Inflammatory macrophage (primary cell): Measurements from ENCODE around the gene TLR7.

ENCODE experiments used
- DNase-seq, 2 donors: peaks; one replicate each; pipeline ENCODE4 v3.0.0-alpha.2; 2020 to 2022
- total RNA-seq, 18 experiments: gene quantifications; one replicate each; lab custom pipeline; 2026; ENCODE audit warnings: mixed read lengths in 6 of 18, inconsistent platforms in 2 of 18; lab: John Stamatoyannopoulos, UW

TLR7 gene
- 5.5 to 56.9 (median 17.3) reads per million in 18 experiments for total RNA-seq

DNA sequence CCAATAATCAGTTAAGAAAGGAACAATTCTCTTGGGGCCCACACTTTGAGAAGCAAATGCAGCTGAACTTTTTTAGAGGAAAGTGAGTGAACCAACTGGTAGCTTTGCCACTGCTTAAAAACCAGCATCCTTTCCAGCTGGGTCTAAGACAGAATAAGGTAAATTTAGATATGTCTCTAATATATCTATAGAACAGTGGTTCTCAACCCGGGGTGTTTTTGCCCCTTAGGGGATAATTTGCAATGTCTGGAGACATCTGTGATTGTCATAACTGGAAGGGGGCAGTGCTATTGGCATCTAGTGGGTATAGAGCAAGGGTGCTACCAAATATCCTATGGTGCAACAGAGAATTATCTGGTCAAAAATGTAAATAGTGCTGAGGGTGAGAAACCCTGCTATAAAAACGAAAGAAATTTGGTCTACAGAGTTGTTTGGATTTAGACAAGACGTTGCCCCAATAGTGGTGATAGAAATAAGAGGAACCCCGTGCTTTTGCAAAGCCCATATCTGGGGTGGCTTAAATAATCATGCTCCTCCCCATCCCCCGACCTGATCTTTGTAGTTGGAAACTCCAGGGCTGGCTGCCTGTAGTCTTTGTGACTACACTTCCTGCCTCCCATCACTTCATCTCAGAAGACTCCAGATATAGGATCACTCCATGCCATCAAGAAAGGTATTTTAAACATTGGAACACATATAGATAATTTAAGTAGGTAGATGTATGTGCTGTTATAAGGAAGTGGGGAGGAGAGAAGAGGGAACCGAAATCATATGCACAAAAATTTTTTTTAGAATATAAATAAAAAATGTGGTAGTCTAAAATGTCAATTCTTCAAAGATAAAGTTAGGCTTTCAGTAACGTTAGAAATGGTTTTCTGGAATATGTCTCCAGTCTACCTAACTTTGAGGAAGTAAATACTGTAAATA, at the start of gene TLR7:
TLR7 (plus strand) TSS at position 622 of the 927 bp plus-strand sequence. CDS start 507 bp downstream, outside the sequence.
- peak; percentile 5 to 43 for DNase-seq

DNA sequence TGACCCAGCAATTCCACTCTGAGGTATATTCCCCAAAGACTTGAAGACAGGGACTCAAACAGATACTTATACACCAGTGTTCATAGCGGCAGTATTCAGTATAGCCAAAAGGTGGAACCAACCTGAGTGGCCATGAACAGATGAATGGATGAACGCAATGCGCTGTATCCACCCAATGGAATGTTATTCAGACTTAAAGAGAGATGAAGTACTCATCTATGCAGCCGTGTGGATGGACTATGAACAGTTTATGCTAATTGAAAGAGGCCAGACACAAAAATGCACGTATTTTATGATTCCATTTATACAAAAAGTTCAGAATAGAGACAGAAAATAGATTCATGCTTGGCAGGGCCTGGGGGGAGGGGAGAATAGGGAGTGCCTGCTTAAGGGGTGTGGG, 49.3 kb upstream of the TLR7 start:
- DNase-seq: no peak

DNA sequence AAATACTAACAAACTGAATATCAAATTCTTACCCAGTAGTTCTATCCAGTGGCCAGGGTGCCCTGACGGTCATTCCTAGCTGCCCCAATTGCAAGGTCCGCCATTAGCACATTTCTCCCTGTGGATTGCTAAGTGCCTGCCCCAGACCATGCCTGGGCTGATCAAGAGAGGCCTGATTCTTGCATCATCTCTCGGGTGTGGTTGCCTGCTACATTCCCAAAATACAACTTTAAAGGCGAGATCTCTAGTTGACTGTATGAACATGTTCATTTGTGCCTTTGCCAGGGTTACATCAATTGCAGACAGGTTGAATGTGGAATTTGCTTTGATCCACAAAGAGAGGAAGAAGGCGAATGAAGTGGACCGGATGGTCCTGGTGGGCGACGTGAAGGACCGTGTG, 47.6 kb upstream of the TLR7 start:
- DNase-seq: no peak

DNA sequence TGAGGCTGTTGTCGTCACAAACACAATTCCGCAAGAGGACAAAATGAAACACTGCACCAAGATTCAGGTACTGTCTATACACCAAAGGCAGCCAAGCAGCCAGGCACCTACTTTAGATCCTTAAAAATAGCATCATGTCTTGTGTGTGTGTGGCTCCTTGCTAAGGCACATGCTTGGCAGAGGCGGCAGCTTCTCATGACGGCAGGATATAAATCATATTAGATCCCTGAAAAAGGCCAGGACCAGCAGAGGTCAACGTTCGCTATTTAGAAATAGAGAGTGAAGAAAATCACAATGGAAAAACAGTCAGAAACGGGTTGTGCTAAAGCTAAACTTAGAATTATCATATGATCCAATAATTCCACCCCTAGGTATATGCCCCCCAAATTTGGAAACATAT, 46.1 kb upstream of the TLR7 start:
- DNase-seq: no peak

DNA sequence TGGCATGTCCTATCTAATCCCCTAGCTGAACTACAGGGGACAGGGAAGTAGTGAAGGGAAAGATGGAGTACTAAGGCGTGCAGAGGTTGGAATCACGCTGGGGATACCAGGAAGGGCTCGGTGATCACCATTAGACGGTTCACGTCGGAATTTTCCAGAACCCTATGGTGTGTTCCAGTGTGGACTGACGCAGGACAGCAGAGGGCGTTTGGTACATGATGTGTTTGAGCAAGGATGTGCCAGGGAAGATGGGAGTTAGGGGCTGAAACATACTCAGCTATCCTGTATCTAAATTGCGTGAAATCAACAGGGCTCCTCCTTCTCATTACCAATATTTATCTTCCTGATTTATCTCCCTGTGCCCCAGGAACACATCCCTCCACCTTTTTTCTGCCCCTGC, 41.9 kb upstream of the TLR7 start:
- no peak for DNase-seq

DNA sequence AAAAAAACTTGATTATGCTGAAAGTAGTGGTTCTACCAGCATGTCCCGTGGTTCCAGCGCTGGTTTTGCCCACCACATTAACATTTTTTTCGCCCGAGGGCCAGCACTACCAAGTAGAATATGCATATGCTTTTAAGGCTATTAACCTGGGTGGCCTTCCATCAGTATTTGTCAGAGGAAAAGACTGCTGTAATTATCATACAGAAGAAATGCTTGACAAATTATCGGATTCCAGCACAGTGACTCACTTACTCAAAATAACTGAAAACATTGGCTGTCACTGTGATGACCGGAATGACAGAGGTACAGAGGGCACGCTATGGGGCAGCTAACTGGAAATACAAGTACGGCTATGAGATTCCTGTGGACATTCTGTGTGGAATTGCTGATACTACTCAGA, 41.1 kb upstream of the TLR7 start:
- DNase-seq: no peak

DNA sequence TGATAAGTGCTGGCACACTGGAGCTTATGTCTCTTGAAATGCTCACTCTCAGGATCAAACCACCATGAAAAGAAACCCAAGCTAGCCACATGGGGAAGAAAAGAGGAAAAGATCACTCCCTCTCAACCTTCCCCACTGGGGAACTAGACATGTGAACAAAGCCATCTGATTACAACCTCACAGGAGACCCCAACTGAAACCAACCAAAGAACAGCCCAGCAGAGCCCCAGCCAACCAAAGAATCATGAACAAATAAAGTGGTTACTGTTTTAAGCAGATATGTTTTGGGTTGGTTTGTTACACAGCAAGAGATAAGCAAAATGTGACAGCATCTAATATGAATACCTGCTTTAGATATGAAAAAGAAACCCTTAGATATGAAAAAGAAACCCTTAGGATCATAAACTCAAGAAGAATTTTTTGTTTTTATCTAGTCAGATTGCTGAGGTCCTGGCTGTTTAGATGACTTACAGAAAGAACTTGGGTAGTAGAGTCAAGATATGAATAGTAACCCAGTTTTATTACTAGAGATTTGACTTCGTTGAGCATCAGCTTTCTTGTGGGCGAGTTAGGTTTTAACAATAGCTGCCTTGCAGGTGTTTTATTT, 23.7 kb upstream of the TLR7 start:
- DNase-seq: no peak

DNA sequence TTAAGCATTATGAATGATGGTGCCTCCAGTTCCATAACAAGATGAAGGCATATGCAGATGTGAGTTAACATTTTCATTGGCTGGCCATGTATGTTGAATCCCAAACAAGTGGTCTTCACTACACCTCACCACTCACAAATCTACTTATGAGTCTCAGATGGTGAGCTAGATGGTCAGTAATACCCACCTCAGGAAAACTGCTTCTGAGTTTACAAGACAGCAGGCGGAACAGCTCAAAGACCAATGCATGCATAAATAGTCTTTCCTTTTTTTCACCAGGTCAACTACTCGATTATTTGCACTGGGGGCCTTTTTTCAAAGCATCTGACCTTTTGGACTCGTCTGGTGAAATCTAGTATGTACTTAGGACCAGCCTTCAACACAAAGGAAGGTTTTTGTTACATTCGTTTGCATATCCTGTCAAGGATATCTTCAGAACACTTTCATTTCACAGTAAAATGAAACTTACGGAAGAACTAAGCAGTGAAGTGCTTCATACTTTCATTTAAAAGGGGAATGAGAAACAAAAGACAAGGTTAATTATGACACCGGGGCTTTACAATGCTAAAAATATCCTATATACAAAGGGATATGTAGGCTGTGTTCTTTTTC, 23.1 kb upstream of the TLR7 start:
- no peak for DNase-seq

DNA sequence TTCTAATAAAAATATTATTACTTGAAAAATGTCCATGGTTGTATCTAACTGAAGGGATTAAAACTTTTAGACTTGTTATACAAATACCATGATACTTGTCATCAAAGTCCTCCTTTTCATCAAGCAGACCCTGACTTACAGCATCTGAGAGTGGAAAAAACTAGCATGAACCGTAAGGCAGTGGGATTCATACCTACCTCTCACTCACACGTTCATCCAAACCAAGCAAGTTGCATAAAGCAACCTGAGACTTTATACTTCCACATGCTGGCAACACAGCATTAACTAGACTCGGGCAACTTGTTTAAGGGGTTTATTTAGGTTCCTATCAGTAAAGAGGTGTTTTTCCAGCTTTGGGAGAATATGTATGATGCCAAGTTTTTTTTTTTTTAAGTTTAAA, 22.6 kb upstream of the TLR7 start:
- DNase-seq: no peak

DNA sequence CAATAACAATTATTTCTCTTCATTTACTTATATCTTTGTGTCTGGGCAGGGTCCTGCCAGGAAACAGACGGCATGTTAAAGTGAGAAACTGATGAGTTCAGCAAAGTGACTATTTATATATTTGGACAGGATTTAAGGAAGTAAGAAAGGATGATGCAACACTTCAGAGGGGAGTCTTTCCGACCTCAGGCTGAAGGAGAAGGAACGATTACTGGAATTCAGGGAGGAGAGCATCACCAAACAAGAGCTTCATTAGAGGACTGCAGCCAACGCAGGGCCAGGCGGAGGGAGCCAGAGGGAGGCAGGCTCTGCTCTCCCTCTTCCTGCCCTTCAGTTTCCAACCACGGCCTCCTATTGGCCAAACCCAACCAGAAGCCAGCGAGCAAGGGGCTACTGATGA, 1.5 kb upstream of the TLR7 start:
- peak; percentile 34 to 42 for DNase-seq

DNA sequence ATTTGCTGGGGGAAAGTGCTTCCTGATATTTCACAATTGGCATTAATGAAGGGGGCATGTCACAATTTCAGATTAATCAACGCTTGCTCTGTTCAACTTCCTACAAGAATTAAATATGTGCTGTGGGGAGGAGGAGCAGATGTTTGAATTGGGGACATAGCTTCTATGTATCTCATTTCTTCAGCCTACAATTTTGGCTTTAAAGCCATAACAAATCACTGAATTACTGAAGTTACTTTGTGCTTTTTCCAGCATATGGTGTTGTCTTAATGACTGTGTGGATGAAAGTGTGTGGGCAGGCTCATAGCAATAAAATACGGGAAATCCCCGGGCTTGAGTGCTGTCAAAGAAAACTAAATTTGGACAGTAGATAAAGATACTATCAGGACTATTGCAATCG, 813 bp downstream of the TLR7 start:
- DNase-seq: peak; percentile 19 to 31

DNA sequence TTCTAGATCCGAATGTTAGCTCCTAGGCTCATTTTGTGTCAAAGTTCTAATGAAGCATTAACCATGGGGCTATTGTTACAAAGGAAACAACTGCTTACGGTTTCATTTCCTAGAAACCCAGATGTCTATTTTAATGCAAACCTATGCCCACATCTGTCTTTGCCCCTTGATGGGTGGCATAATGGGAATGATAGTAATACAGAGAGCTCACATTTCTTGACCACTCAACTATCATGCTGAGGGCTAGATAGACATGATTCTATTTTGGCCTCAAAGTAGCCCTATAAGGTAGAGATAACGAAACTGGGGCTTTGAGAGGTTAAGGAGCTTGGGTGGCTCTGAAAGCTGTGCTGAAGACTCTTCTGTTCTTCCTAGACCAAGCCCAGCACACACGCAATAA, 1.9 kb downstream of the TLR7 start:
- no peak for DNase-seq

DNA sequence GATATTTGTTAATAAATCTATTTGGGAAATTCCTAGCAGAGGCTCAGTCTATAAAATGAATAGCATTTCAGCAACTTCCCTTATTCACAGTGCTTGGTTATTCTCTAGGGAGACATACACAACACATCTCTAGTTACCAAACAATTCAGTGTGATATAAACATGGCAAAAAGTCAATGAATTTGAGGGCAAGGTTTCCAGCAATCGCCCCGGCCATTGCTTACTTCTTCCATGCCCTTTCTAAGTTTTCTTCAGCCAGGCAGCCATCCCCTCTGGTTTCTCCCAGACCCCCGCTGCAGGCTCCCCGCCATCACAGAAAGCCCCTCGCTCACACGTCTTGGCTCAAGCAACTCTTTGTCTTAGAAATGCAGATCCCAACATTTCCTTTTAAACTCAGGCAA, 4.4 kb downstream of the TLR7 start:
- DNase-seq: peak in 1 of 2 donors; percentile 2

DNA sequence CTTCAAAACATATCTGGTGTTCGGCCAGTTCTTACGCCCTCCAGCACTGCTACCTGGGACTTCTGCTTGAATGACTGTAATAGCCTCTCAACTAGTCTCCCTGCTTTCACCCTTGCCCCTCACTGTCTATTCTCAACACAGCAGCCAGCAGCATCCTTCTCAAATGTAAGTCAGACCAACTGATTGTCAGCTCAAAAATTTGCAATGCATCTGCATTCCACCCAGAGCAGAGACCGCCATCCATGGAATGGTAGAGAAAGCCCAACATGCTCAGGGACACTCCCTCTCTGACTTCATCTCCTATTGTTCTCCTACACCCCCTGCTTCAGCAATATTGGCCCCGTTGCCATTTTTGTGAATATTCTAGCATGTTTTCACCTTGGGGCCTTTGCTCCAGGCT, 5.9 kb downstream of the TLR7 start:
- no peak for DNase-seq

DNA sequence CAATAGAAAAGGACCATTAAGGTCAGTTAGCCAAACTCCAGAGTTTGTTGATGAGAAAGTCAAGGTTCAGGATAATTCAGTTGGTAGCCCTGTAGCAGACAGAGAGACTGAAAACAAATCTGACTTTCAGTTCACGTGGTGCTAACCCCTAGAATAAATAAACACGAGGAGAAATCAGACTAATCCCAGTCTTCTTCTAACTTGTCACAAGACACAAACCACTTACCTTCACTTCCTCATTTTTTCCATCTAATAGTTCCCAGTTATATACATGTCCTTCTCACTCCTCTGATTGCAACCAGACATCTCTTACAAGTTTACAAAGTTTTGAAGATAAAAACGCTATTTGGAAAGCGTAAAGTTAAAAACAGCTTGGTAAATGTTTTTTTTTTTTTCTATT, 7.7 kb downstream of the TLR7 start:
- peak; percentile 20 to 48 for DNase-seq

DNA sequence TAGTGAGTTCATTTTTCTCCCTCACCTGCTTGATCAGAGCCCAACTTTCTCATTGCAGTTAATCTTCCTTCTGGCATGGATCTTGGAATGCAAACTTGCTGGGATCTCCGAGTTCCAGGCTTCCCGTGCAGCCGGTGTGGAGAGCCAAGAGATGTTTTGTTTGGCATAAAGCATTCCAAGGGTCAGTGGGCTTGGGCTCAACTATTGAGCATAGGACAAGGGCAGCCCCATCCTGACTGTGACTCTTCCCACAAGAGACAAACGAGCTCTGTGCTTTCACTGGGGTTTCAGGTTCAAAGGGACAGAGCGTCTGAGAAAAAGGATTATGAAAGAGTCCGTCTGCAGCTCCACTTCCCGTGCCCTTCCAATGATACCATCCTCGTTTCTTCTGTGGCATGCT, 10.5 kb downstream of the TLR7 start:
- peak in 1 of 2 donors; percentile 3 for DNase-seq

DNA sequence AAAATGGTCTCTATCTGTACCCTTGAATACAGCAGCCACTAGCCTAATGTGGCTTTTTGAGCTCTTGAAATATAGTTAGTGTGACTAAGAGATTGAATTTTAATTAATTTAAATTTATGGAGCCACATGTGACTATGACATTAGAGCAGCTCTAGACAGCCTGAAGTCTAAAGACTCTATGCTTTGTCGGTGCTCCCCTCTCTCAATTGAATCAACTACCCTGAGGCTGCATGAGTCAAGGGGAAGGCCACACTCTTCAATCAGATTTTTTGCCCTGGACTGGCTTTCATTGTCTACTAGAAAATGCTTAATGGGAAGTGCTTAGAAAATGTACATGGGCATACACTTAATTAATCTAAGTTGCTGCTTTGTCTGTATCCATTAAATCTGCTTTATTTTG, 11.7 kb downstream of the TLR7 start:
- no peak for DNase-seq

DNA sequence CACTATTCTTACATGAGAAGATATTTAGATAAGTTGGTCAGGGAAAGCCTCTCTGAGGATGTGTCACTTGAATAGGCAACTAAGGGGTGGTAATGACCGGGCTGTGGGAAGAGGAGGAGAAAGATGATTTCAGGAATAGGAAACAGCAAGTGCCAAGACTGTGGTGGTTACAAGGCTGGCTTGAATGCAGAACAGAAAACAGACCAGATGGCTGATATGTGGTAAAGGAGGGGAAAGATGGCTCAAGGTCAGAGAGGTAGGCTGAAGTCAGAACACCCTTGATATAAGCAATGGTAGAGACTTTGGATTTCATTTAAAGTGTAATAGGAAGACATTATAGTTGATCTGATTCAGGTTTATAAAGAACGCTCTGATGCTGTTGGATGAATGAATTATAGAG, 15.0 kb downstream of the TLR7 start:
- DNase-seq: peak in 1 of 2 donors; percentile 2

DNA sequence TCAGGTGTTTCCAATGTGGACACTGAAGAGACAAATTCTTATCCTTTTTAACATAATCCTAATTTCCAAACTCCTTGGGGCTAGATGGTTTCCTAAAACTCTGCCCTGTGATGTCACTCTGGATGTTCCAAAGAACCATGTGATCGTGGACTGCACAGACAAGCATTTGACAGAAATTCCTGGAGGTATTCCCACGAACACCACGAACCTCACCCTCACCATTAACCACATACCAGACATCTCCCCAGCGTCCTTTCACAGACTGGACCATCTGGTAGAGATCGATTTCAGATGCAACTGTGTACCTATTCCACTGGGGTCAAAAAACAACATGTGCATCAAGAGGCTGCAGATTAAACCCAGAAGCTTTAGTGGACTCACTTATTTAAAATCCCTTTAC, 18.6 kb downstream of the TLR7 start:
- DNase-seq: no peak

DNA sequence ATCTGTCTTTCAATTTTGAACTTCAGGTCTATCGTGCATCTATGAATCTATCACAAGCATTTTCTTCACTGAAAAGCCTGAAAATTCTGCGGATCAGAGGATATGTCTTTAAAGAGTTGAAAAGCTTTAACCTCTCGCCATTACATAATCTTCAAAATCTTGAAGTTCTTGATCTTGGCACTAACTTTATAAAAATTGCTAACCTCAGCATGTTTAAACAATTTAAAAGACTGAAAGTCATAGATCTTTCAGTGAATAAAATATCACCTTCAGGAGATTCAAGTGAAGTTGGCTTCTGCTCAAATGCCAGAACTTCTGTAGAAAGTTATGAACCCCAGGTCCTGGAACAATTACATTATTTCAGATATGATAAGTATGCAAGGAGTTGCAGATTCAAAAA, 19.7 kb downstream of the TLR7 start:
- DNase-seq: no peak

DNA sequence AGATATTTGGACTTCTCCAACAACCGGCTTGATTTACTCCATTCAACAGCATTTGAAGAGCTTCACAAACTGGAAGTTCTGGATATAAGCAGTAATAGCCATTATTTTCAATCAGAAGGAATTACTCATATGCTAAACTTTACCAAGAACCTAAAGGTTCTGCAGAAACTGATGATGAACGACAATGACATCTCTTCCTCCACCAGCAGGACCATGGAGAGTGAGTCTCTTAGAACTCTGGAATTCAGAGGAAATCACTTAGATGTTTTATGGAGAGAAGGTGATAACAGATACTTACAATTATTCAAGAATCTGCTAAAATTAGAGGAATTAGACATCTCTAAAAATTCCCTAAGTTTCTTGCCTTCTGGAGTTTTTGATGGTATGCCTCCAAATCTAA, 20.3 kb downstream of the TLR7 start:
- DNase-seq: no peak

DNA sequence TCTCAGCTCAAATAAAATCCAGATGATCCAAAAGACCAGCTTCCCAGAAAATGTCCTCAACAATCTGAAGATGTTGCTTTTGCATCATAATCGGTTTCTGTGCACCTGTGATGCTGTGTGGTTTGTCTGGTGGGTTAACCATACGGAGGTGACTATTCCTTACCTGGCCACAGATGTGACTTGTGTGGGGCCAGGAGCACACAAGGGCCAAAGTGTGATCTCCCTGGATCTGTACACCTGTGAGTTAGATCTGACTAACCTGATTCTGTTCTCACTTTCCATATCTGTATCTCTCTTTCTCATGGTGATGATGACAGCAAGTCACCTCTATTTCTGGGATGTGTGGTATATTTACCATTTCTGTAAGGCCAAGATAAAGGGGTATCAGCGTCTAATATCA, 20.9 kb downstream of the TLR7 start:
- no peak for DNase-seq

DNA sequence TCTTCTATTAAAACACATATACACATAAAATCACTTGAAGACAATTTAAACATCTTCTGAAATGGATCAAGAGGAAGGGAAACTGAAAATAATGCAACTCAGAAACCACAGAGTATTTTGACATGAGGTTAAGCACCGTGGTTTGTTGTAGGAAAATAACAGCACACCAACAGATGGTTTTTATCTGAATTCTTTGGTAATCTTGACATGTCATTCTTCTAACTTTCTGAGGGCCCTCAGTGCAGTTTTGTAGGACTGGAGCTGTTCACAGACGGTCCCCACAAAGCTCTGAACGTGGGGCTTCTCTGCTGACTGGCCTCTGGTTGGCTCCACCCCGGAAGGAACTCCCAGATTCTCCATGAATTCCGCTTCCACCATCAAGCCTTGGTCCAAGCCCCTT, 23.6 kb downstream of the TLR7 start:
- peak; percentile 45 to 76 for DNase-seq

DNA sequence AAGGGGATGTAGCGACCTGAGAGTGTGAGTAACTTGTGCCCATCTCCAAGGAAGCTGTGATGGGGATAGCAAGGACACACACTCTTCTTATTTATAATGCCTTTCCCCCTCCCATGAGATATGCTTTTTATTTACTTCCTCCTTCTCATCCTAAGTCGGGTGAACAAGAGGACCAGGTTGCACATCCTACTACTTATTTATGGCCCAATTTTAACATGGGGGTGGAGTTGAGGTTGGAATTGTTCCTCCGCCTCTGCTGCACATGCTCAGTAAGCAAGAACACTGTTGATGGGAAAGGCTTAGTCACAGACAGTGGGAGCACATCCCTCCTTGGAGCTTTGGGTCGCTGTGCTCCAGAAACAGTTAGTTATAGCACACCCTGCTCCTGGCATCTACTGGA, 24.3 kb downstream of the TLR7 start:
- peak; percentile 34 to 55 for DNase-seq
